ENCODE data around the gene OXER1.
"Not testable (repeated sequence)": the region's sequence is repeated elsewhere in the genome, so short reads cannot be mapped to it uniquely, and the experiment has no call there.

Gene OXER1

GRCh38 chr2:42752314-42752713 is 11.6 kb downstream of the OXER1 start:
- H3K36me3 Mint-ChIP-seq = peaks cover 7% of the 10 kb centered on the region

GRCh38 chr2:42748840-42749239 is 15.1 kb downstream of the OXER1 start:
- Mint-ChIP-seq H3K4me1 (peaks cover 3% of the 10 kb centered on the region), H3K36me3 (peaks cover 7% of the 10 kb centered on the region), H3K27ac (no peak overlapping the region), H3K9me3 (no peaks in the 10 kb centered on the region), H3K4me3 (no peak overlapping the region), H3K27me3 (no peaks in the 10 kb centered on the region)

More at GRCh38 chr2:42752314-42752713, 11.6 kb downstream of the OXER1 start:
- H3K27ac Mint-ChIP-seq = no peak overlapping the region
- peaks cover 3% of the 10 kb centered on the region for H3K4me1 Mint-ChIP-seq
- H3K4me3 Mint-ChIP-seq = no peak overlapping the region
- no peaks in the 10 kb centered on the region for H3K27me3 Mint-ChIP-seq
- no peaks in the 10 kb centered on the region for H3K9me3 Mint-ChIP-seq

- no peaks in the 10 kb centered on the region for H3K27me3 Mint-ChIP-seq
- no peaks in the 10 kb centered on the region for H3K9me3 Mint-ChIP-seq
- H3K4me1 Mint-ChIP-seq = peaks cover 3% of the 10 kb centered on the region
- no peak overlapping the region for H3K4me3 Mint-ChIP-seq
- no peak overlapping the region for H3K27ac Mint-ChIP-seq
- peaks cover 7% of the 10 kb centered on the region for H3K36me3 Mint-ChIP-seq
These were observed 16.5 kb downstream of the OXER1 start for GRCh38 chr2:42747422-42747821.

GRCh38 chr2:42744545-42745082 is 19.3 kb downstream of the OXER1 start:
- no peaks in the 10 kb centered on the region for H3K27me3 Mint-ChIP-seq
- H3K36me3 Mint-ChIP-seq = peaks cover 12% of the 10 kb centered on the region
- no peaks in the 10 kb centered on the region for H3K9me3 Mint-ChIP-seq
- no peak overlapping the region for H3K4me3 Mint-ChIP-seq
- H3K4me1 Mint-ChIP-seq = no peaks in the 10 kb centered on the region
- no peak overlapping the region for H3K27ac Mint-ChIP-seq

GRCh38 chr2:42743659-42743990 is 20.3 kb downstream of the OXER1 start:
- no peaks in the 10 kb centered on the region for H3K9me3 Mint-ChIP-seq
- no peak overlapping the region for H3K27ac Mint-ChIP-seq
- H3K4me3 Mint-ChIP-seq = no peak overlapping the region
- no peaks in the 10 kb centered on the region for H3K27me3 Mint-ChIP-seq
- no peaks in the 10 kb centered on the region for H3K4me1 Mint-ChIP-seq
- peaks cover 14% of the 10 kb centered on the region for H3K36me3 Mint-ChIP-seq

- no peaks in the 10 kb centered on the region for H3K27me3 Mint-ChIP-seq
- no peaks in the 10 kb centered on the region for H3K4me1 Mint-ChIP-seq
- H3K9me3 Mint-ChIP-seq = no peaks in the 10 kb centered on the region
- H3K27ac Mint-ChIP-seq = no peak overlapping the region
- H3K4me3 Mint-ChIP-seq = no peak overlapping the region
- peaks cover 17% of the 10 kb centered on the region for H3K36me3 Mint-ChIP-seq
These were observed 20.9 kb downstream of the OXER1 start for GRCh38 chr2:42742740-42743658.

GRCh38 chr2:42741140-42741539 is 22.8 kb downstream of the OXER1 start:
- Mint-ChIP-seq H3K27me3 (no peaks in the 10 kb centered on the region), H3K4me1 (no peaks in the 10 kb centered on the region), H3K36me3 (peaks cover 29% of the 10 kb centered on the region), H3K27ac (no peak overlapping the region), H3K9me3 (no peaks in the 10 kb centered on the region), H3K4me3 (no peak overlapping the region)

GRCh38 chr2:42736598-42737322 is 27.2 kb downstream of the OXER1 start:
- H3K27me3 Mint-ChIP-seq = no peaks in the 10 kb centered on the region
- H3K4me1 Mint-ChIP-seq = no peaks in the 10 kb centered on the region
- H3K36me3 Mint-ChIP-seq = peaks cover 66% of the 10 kb centered on the region
- peaks cover 17% of the 10 kb centered on the region for H3K9me3 Mint-ChIP-seq
- H3K27ac Mint-ChIP-seq = no peak overlapping the region
- H3K4me3 Mint-ChIP-seq = no peak overlapping the region

- Mint-ChIP-seq H3K36me3 (peaks cover 75% of the 10 kb centered on the region), H3K4me1 (no peaks in the 10 kb centered on the region)
These were observed 30.1 kb downstream of the OXER1 start for GRCh38 chr2:42733852-42734251.

GRCh38 chr2:42731316-42731715 is 32.6 kb downstream of the OXER1 start:
- H3K4me3 Mint-ChIP-seq, H3K27ac Mint-ChIP-seq, H3K4me1 Mint-ChIP-seq, H3K27me3 Mint-ChIP-seq: not testable (repeated sequence)
- peaks cover 17% of the 10 kb centered on the region for H3K9me3 Mint-ChIP-seq
- H3K36me3 Mint-ChIP-seq = peaks cover 76% of the 10 kb centered on the region

More at GRCh38 chr2:42733852-42734251, 30.1 kb downstream of the OXER1 start:
- no peak overlapping the region for H3K27ac Mint-ChIP-seq
- H3K27me3 Mint-ChIP-seq = no peaks in the 10 kb centered on the region
- peaks cover 17% of the 10 kb centered on the region for H3K9me3 Mint-ChIP-seq
- H3K4me3 Mint-ChIP-seq = no peak overlapping the region

GRCh38 chr2:42726680-42727079 is 37.3 kb downstream of the OXER1 start:
- Mint-ChIP-seq H3K27me3 (no peaks in the 10 kb centered on the region), H3K9me3 (no peaks in the 10 kb centered on the region), H3K27ac (no peak overlapping the region), H3K36me3 (peaks cover 51% of the 10 kb centered on the region), H3K4me1 (no peaks in the 10 kb centered on the region), H3K4me3 (no peak overlapping the region)

GRCh38 chr2:42725657-42726056 is 38.3 kb downstream of the OXER1 start:
- Mint-ChIP-seq H3K27ac (no peak overlapping the region), H3K4me3 (no peak overlapping the region), H3K27me3 (no peaks in the 10 kb centered on the region), H3K4me1 (no peaks in the 10 kb centered on the region), H3K9me3 (no peaks in the 10 kb centered on the region), H3K36me3 (peaks cover 43% of the 10 kb centered on the region)

GRCh38 chr2:42724886-42725285 is 39.0 kb downstream of the OXER1 start:
- no peak overlapping the region for H3K4me3 Mint-ChIP-seq
- H3K27me3 Mint-ChIP-seq = no peaks in the 10 kb centered on the region
- H3K4me1 Mint-ChIP-seq = no peaks in the 10 kb centered on the region
- peaks cover 37% of the 10 kb centered on the region for H3K36me3 Mint-ChIP-seq
- no peak overlapping the region for H3K27ac Mint-ChIP-seq
- no peaks in the 10 kb centered on the region for H3K9me3 Mint-ChIP-seq

- H3K9me3 Mint-ChIP-seq = no peaks in the 10 kb centered on the region
- H3K27me3 Mint-ChIP-seq = no peaks in the 10 kb centered on the region
- no peaks in the 10 kb centered on the region for H3K4me1 Mint-ChIP-seq
- H3K4me3 Mint-ChIP-seq = no peak overlapping the region
- H3K27ac Mint-ChIP-seq = no peak overlapping the region
- peaks cover 26% of the 10 kb centered on the region for H3K36me3 Mint-ChIP-seq
These were observed 40.5 kb downstream of the OXER1 start for GRCh38 chr2:42723465-42723864.

- Mint-ChIP-seq H3K9me3 (no peaks in the 10 kb centered on the region), H3K27me3 (no peaks in the 10 kb centered on the region), H3K36me3 (peaks cover 19% of the 10 kb centered on the region), H3K4me1 (no peaks in the 10 kb centered on the region), H3K4me3 (no peak overlapping the region), H3K27ac (no peak overlapping the region)
These were observed 41.4 kb downstream of the OXER1 start for GRCh38 chr2:42722320-42723190.
